Hematopoietic multipotent progenitor cell treated with erythropoietin and hydrocortisone succinate and interleukin-3 and kit ligand, for 8 days (in vitro differentiated cells): ENCODE measurements around the gene C22orf23.

Source experiments
- DNase-seq: peaks from one replicate; pipeline ENCODE4 v3.0.0-alpha.2; 2015

Gene C22orf23

GRCh38 chr22:37924386-37925065 is 28.9 kb downstream of the C22orf23 start:
- no peak for DNase-seq

- no peak for DNase-seq
These were observed 29.5 kb downstream of the C22orf23 start for GRCh38 chr22:37923927-37924326.

DNA sequence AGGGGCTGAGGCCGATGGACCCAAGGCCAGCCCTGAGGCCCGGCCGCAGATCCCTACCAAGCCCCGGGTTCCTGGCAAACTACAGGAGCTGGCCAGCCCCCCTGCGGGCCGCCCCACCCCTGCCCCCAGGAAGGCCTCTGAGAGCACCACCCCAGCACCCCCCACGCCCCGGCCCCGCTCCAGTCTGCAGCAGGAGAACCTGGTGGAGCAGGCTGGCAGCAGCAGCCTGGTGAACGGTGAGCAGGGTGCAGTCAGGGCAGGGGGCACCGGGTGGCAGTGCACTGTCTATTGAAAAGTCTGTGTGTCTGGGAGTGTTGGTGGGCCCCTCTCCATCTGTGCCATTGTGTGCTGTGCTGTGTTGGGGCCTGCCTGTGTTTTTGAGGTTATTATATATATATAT is 31.2 kb downstream of the C22orf23 start:
- DNase-seq = no peak

DNA sequence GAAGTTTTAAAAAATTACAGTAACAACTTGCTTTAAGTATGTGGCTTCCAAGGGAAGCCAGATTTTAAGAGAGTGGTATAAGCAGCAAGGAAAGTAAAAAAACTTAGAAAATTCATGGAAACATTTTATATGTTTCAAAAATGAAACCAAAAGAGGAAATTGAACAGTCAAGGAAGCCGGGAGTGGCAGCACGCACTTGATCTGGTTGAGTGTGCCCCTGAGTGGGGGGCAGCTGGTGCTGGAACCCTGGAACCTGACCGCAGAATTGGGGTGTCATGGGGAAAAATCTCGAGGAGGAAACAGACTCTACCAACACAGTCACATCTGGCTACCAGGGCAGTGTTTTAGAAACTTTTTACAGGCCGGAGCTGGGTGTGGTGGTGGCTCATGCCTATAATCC is 33.3 kb downstream of the C22orf23 start:
- no peak for DNase-seq

DNA sequence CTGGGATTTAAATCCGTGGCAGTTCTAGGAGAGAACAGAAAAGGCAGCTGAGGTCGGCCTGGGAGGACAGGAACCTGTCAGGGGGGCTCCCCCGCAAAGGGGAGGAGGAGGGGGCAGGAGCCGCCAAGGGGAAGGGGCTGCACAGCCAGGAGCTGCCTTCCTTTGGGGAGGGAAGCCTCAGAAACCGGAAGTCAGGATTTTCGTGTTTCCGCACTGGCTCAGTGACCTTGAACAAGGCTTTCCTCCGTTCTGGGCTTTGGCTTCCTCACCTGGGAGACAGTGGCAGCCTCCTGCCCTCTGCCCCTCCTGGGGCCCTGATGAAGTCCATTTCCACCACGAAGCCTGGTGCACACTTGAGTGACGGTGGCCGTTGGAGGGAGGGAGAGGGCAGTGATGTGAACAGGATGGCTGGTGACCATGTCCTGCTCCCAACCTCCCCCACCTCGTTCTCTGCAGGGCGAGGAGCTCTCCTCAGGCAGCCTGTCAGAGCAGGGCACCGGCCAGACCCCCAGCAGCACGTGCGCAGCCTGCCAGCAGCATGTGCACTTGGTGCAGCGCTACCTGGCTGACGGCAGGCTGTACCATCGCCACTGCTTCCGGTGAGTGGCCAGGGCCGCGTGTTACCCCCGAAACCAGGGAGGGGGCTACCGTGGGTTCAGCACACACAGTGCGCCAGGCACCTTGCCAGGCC is 34.7 kb downstream of the C22orf23 start:
- DNase-seq = no peak

DNA sequence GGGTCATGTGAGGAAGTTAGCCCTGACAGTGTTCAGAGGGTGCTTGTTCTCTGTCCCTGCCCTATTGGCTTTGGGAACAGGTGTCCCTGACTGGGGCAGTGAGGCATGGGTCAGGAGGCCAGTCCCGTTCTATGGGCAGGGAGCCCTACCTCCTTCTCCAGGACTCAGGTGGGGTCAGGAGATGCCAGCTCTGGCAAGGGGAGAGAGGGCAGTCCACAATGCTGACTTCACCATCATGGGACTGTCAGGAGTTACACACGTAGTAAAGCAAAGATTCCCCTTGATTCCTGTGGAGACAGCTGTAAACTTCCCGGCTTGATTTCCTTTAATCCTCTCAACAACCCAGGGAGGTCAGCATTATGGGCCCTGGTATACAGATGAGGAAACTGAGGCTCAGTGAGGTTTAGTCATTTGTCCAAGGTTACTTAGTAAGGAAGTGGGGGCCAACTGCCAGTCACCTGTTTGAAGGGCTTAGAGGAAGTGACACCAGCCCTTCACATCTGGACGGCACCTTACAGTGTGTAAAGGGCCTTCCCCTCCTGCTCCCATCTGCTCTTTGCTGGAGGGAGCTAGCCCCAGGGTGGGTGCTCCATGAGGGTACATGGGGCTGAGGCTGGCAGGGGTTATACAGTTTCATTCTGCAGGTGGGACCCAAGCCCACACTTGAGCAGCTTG is 35.4 kb downstream of the C22orf23 start:
- no peak for DNase-seq

- no peak for DNase-seq
These were observed 37.1 kb downstream of the C22orf23 start for GRCh38 chr22:37916311-37916710.

DNA sequence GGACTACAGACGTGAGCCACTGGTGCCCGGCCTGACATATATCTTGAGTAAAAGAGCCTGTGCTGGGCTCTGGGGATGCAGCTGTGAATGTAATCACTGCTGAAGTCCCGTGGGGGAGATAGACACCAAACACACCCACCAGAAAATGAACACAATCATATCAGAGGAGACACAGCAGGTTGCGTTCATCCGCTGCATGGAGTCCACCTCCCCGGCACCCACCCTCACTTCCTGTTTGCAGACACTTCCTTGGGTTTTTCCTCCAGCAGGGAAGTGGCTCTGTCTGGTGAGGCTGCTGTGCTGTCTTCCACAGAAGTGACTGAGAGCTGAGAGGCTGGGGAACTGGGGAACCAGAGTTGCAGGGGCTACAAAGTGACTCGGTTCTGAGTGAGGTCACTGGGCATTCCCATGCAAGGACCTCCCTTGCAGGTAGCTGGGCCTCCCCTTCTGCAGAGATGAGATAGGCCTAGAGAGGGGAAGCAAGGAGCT is 40.1 kb downstream of the C22orf23 start:
- no peak for DNase-seq

GRCh38 chr22:37912171-37912570 is 41.2 kb downstream of the C22orf23 start:
- DNase-seq = no peak

DNA sequence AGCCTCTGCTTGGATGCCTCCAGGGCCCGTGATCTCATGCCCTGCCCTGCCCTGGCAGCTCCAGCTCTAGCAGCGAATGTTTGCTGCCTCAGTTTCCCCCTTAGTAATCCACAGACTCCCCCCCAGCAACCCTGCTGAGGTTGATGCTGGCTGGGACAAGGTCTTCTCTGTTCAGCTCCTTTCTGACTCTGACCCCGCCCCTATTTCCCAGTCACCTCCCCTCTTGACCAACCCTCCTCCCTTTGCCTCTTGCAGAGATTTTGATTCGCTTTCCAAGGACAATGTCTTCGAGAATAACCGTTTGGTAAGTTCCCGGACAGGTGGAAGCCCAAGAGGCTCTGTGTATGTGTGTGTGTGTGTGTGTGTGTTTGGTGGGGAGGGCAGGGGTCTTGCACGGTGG is 41.7 kb downstream of the C22orf23 start:
- DNase-seq = no peak

- no peak for DNase-seq
These were observed 42.3 kb downstream of the C22orf23 start for GRCh38 chr22:37910890-37911672.

- DNase-seq = no peak
These were observed 43.6 kb downstream of the C22orf23 start for GRCh38 chr22:37909766-37910165.

DNA sequence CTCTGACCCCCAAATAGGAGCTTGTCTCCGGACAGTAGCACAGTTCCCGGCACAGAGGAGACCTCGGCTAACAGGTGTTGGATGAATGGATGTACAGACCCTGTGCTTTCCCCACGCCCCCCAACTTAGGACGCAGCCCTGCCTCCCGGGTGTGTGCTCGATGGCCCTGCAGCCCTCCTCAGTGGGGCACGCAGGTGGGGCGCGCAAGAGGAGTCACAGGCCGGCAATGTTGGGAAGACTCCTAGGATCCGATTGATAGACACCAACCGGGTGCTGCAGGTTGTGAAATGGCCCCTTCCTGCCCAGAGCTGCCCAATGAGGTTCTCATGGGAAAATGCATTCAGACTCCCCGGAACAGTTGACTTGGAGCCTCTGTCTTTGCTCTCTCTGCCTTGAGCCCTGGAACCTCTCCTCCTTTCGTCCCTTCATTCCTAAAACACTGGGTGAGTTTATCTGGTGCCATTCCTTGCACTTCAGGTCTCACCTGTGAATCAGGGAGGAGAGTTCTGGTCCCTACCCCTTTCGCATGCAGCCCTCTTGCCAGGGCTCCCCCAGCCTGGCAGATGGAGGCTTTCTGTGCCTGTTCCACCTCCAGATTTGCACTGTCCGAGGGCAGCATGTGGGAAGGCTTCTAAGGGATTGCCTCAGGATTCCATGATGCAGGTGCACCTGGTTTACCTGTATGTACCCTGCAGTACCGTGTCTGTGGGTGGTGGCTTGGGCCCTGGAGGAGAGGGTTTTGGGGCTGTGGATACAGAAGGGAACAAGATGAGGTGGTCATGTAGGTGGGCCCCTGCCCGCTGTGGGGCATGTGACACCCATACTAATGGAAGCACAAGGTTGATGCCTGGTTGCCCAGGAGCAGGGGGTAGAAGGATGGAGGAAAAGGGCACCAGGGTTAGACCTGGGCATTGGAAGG is 46.1 kb downstream of the C22orf23 start:
- no peak for DNase-seq

- DNase-seq = no peak
These were observed 46.9 kb downstream of the C22orf23 start for GRCh38 chr22:37906364-37907008.

- peak; percentile 60 for DNase-seq
These were observed 47.7 kb downstream of the C22orf23 start, which contains the start of gene MICALL1 for GRCh38 chr22:37905534-37906363. MICALL1 (plus strand) TSS chr22:37906297; CDS start chr22:37906423, 126 bp downstream.

- no peak for DNase-seq
These were observed 48.5 kb downstream of the C22orf23 start for GRCh38 chr22:37904572-37905533.

DNA sequence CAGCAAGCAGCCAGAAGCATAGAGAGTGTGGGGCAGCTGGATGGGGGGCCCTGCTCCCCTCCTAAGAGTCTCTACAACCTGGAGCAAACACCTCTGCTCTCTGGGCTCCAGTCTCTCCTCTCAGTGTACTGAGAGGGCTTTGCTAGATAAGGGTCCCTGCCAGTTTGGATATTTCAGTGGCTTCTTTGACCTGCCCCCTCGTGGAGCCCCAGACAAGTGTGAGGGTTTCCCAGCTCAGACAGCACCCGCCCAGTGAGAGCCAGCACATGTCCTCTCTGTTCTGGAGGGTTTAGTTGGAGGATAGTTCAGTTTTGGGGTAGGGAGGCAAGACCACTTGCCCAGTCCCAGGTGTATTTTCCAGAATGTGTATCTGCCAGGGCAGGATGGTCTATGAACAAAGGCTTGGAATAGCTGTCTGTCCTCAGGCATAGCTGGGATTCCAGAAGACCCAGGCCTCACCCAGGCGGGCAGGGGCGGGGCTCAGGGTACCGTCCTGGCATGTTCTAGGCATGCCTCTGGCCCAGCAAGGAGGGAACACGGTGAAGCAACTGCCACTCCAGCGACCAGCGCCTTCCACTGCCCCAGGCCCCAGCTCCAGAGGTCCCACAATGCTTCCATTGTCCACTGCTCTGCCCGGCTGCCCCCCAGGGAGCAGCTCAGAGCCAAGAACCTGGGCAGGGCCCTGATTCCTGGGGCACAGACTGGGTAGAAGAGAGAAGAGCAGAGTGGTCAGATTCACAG is 54.8 kb downstream of the C22orf23 start:
- peak; percentile 48 for DNase-seq

GRCh38 chr22:37897807-37898206 is 55.6 kb downstream of the C22orf23 start:
- no peak for DNase-seq
